Uterus (tissue), 4 donors: ENCODE results near the gene SAMD4A. TPM values are rescaled to one million over a fixed set of nuclear protein-coding genes. Genes with fewer than 3 reads are reported as not detected.

ENCODE experiments used
- DNase-seq, 2 donors: peaks; one replicate each; pipeline ENCODE4 v3.0.0-alpha.2; 2019 to 2020
- H3K27ac ChIP-seq, 2 donors: fragments of 200-600 bp; sonication (generic); 1 replicate in 1 of 2; 2 replicates in 1 of 2; pipeline ENCODE4 v1.5.1; 2016 to 2018
- H3K27me3 ChIP-seq, 2 donors: fragments of 200-600 bp; sonication (generic); one replicate each; pipeline ENCODE4 v1.5.1; 2018 to 2019; ENCODE audit warnings: control low read depth in 1 of 2
- H3K36me3 ChIP-seq, 2 donors: fragments of 200-600 bp; sonication (generic); one replicate each; pipeline ENCODE4 v1.5.1; 2019; ENCODE audit warnings: control low read depth in 1 of 2
- H3K4me1 ChIP-seq, 2 donors: fragments of 200-600 bp; sonication (generic); one replicate each; pipeline ENCODE4 v1.5.1; 2018 to 2019; ENCODE audit warnings: control low read depth in 1 of 2
- H3K4me3 ChIP-seq, 2 donors: fragments of 200-600 bp; sonication (generic); 1 replicate in 1 of 2; 2 replicates in 1 of 2; pipeline ENCODE4 v1.5.1; 2018 to 2019; ENCODE audit warnings: mild to moderate bottlenecking in 1 of 2
- H3K9me3 ChIP-seq, 2 donors: fragments of 200-600 bp; sonication (generic); one replicate each; pipeline ENCODE4 v1.5.1; 2019; ENCODE audit warnings: control low read depth in 1 of 2
- POLR2A ChIP-seq, 2 donors: fragments of 450-650 bp; IDR thresholded peaks; one replicate each; pipeline ENCODE4 v1.6.1; 2016; ENCODE audit warnings: antibody characterized with exemption in 2 of 2, mild to moderate bottlenecking in 1 of 2, moderate library complexity in 1 of 2
- intact Hi-C: fragments of 100-400 bp; cut with DNase I; formaldehyde crosslinking; loops from one replicate; pipeline ENCODE4 v1.15.1; 2023; ENCODE audit warnings: low total_unique reads
- total RNA-seq, 4 donors: library from RNA; depleted of rRNA in 3 of 4; stranded (reverse); fragments of >200 nt in 3 of 4; gene quantifications; one replicate each; pipeline versions ENCODE4 v1.1.0 to v1.2.4, GENCODE V29; 2014 to 2023
- TF ChIP-seq, protein P1 (sequence below), 4 experiments: fragments of 200-600 bp in 2 of 4; fragments of 450-650 bp in 2 of 4; sonication (generic) in 2 of 4; IDR thresholded peaks; one replicate each; pipeline ENCODE4 v1.5.1; 2016 to 2019; ENCODE audit warnings: antibody characterized with exemption in 4 of 4, mild to moderate bottlenecking in 2 of 4, moderate library complexity in 1 of 4
- donor health status: DM: yes; HTN: yes; CAD: no.

Gene SAMD4A
- total RNA-seq, 4 donors from 2014 or later: 46.9 to 67.8 (median 55.0) TPM

DNA sequence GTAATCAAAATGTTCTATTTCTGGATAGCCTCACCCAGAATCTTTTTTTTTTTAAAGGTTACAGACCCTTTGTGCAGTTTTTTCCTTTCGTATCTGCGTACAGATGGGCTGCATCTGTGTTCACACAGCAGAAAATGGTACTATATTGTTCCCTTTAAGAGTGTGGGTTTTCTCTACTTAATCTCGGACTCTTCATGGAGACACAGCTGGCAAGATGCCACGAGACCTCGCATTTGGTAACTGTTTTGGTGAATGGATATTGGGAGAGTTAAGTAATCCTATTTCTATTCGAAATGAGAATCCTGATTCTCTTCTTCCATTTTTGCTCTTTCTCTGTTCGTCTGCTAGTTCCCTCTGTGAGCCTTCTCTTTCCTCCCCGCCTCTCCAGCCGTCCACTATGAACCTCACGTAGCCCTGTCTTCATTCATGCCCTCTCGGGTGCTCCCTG lies 85.7 kb downstream of the SAMD4A start:
- H3K36me3 ChIP-seq: no peaks in the 10 kb centered on the region
- TF ChIP-seq, protein P1, sequence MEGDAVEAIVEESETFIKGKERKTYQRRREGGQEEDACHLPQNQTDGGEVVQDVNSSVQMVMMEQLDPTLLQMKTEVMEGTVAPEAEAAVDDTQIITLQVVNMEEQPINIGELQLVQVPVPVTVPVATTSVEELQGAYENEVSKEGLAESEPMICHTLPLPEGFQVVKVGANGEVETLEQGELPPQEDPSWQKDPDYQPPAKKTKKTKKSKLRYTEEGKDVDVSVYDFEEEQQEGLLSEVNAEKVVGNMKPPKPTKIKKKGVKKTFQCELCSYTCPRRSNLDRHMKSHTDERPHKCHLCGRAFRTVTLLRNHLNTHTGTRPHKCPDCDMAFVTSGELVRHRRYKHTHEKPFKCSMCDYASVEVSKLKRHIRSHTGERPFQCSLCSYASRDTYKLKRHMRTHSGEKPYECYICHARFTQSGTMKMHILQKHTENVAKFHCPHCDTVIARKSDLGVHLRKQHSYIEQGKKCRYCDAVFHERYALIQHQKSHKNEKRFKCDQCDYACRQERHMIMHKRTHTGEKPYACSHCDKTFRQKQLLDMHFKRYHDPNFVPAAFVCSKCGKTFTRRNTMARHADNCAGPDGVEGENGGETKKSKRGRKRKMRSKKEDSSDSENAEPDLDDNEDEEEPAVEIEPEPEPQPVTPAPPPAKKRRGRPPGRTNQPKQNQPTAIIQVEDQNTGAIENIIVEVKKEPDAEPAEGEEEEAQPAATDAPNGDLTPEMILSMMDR (IDR thresholded peaks at IDR 0.05): no peak
- TF ChIP-seq POLR2A (IDR thresholded peaks at IDR 0.05): no peak
- H3K9me3 ChIP-seq: no peaks in the 10 kb centered on the region
- H3K27ac ChIP-seq: peak overlapping the region; percentile 86 to 97
- DNase-seq: peak; percentile 55 to 73
- H3K4me3 ChIP-seq: no peak overlapping the region
- peaks cover 0 to 6% of the 10 kb centered on the region in 2 donors for H3K4me1 ChIP-seq
- no peaks in the 10 kb centered on the region for H3K27me3 ChIP-seq
- intact Hi-C loops: no loop called here

DNA sequence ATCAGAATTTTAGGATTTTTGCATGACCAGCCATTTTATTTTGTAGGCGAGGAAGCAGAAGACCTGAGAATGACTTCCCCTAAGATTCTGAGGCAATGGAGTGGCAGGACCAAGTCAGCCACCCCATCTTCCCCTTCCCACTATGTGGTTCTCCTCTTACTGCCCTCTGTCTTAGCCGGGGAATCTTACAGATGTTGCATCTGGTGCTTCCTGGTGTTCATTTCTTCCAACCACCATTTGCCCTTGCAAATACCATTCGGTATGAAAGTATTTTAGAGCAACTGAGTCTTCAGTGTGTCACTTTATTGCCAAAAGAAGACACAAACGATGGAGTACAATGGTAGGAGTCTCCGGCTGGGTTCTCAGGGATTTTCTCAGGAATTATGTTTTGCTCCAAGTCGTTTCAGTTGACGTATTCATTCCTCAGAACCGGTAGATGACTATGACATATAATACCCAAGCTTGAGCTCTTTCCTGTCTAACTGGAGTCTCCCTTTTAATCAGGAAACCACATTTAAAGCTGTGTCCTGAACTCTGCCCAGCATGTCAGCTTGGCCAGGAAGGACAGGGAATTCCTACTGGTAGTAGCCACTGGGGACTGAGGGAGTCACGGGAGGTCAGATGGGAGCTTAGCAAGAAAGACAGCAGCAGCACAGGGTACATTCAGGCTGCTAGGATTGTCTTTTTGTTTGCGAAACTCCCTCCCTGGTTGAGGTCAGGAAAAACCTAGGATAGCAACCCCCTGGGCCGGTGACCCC lies 87.0 kb downstream of the SAMD4A start:
- TF ChIP-seq POLR2A (IDR thresholded peaks at IDR 0.05): no peak
- TF ChIP-seq, protein P1 (IDR thresholded peaks at IDR 0.05): peak in 1 of 4 experiments; percentile 1
- no peaks in the 10 kb centered on the region for H3K9me3 ChIP-seq
- H3K27ac ChIP-seq: peak overlapping the region; percentile 86 to 97
- peaks cover 0 to 6% of the 10 kb centered on the region in 2 donors for H3K4me1 ChIP-seq
- DNase-seq: peak in 1 of 2 donors; percentile 74
- H3K27me3 ChIP-seq: no peaks in the 10 kb centered on the region
- H3K4me3 ChIP-seq: no peak overlapping the region
- intact Hi-C loops: no loop called here
- no peaks in the 10 kb centered on the region for H3K36me3 ChIP-seq

DNA sequence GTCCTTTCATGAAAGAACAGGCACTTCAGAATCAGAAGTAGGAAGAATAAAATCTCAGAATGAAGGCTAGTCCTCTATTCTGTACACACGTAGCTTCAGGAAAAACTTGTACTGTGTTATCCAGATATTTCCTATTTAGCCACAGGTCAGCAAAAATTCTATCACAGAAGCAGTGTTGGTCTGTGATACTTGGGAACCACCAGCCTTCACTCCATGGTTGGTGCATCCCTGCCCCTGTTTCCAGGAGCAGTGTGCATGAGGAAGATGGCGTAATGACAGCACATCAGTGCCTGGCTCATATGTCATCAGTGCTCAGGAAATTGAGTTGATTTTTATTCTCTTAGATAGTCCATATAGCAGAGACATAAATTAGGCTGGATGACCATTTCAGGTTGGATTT lies 87.7 kb downstream of the SAMD4A start:
- TF ChIP-seq POLR2A (IDR thresholded peaks at IDR 0.05): no peak
- TF ChIP-seq, protein P1 (IDR thresholded peaks at IDR 0.05): no peak
- peak overlapping the region; percentile 86 to 97 for H3K27ac ChIP-seq
- no peaks in the 10 kb centered on the region for H3K36me3 ChIP-seq
- H3K9me3 ChIP-seq: no peaks in the 10 kb centered on the region
- H3K4me1 ChIP-seq: peaks cover 0 to 6% of the 10 kb centered on the region in 2 donors
- H3K4me3 ChIP-seq: no peak overlapping the region
- H3K27me3 ChIP-seq: no peaks in the 10 kb centered on the region
- DNase-seq: no peak
- intact Hi-C loops: no loop called here

DNA sequence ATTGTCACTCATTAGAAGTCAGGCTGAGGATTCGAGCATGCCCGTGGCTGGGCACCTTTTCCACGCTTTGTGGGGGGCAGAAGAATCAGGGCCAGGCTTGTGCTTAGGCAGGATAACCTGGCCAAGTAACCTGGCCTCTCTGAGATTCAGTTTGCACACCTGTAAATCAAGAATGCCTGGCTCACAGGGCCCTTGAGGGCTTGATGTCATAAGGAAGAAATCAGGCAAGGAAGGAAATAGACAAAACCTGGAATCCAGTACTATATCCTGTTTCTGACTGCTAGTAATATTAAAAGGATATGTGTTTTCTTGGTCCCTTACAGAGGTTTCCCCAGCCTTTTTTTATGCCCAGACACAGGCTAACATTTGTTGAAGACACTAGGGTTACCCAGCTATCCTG lies 91.9 kb downstream of the SAMD4A start:
- Histone ChIP-seq H3K4me3 (no peak overlapping the region), H3K36me3 (no peaks in the 10 kb centered on the region), H3K27ac (no peak overlapping the region), H3K9me3 (no peaks in the 10 kb centered on the region), H3K27me3 (no peaks in the 10 kb centered on the region), H3K4me1 (peaks cover 0 to under 1% of the 10 kb centered on the region in 2 donors)
- no peak for DNase-seq
- TF ChIP-seq, protein P1 (IDR thresholded peaks at IDR 0.05): no peak
- no peak for TF ChIP-seq POLR2A (IDR thresholded peaks at IDR 0.05)
- intact Hi-C loops: no loop called here

DNA sequence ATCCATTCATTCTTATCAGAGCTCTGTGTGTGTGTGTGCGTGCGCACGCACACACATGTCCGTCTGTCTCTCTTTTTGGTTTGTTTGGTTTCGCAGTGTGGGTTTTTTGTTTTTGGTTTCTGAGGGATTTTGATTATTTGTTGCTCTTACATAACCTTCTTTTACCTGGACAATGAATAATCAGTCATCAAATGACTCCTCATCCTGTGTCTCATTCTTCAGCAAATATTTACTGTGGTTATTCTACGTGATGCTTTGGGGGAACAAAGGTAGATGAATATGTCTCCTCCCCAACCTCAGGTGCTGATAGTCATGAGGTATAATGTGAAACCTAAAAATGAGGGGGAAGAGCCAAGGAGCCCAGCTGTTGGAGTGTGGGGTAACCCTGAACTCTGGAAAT lies 92.4 kb downstream of the SAMD4A start:
- Histone ChIP-seq H3K27ac (no peak overlapping the region), H3K4me1 (no peaks in the 10 kb centered on the region), H3K27me3 (no peaks in the 10 kb centered on the region), H3K36me3 (no peaks in the 10 kb centered on the region), H3K9me3 (no peaks in the 10 kb centered on the region), H3K4me3 (no peak overlapping the region)
- no peak for DNase-seq
- intact Hi-C loops: no loop called here
- TF ChIP-seq, protein P1 (IDR thresholded peaks at IDR 0.05): no peak
